Measurements from ENCODE around the gene L3MBTL4. TPM values are rescaled to one million over a fixed set of nuclear protein-coding genes. Genes with fewer than 3 reads are reported as not detected.

The L3MBTL4 gene
- total RNA-seq, 1 experiment from 2014 or later: not detected

GRCh38 chr18:6270771-6271216 is 143.9 kb downstream of the L3MBTL4 start:
- Histone ChIP-seq H3K79me2 (ENCODE audit: insufficient read depth, low read length) (no peaks in the 10 kb centered on the region), H3K9me2 (ENCODE audit: insufficient read depth) (no peaks in the 10 kb centered on the region), H4K20me1 (ENCODE audit: insufficient read depth) (no peaks in the 10 kb centered on the region), H3K9me3 (ENCODE audit: control insufficient read depth in 1 of 2, insufficient read depth in 1 of 2, low read depth in 1 of 2, low read length in 2 of 2) (peaks cover 16 to 34% of the 10 kb centered on the region in 2 experiments; a peak in 2 of 4 replicates), H3K4me2 (ENCODE audit: low read length) (no peak overlapping the region), H3K27me3 (ENCODE audit: insufficient read depth, low read length) (no peaks in the 10 kb centered on the region), H2AFZ (ENCODE audit: low read depth, low read length, poor library complexity, severe bottlenecking) (no peak overlapping the region), H3K4me1 (ENCODE audit: control insufficient read depth in 1 of 2, insufficient read depth in 2 of 2, low read length in 2 of 2) (no peaks in the 10 kb centered on the region), H3K9ac (ENCODE audit: low read length) (no peak overlapping the region), H3K27ac (ENCODE audit: low read depth, low read length) (no peak overlapping the region), H3K4me3 (replicated peaks in 1 of 2; ENCODE audit: low read depth in 1 of 2, low read length in 2 of 2) (no peak overlapping the region), H3K36me3 (ENCODE audit: control insufficient read depth in 1 of 2, insufficient read depth in 2 of 2, low read length in 2 of 2) (no peaks in the 10 kb centered on the region)
- ChIA-PET POLR2A (no interaction called here), CTCF (no interaction called here), RAD21 (ENCODE audit: low non-redundant PET in 1 of 2, low total read pairs in 2 of 2, uncharacterized antibody in 2 of 2, unreplicated experiment in 2 of 2) (no interaction called here)
- intact Hi-C loops (cut with micrococcal nuclease): no loop called here
- no TSS peak for BruUV-seq (replicated peaks)
- no peak for DNase-seq (ENCODE audit: low read depth, low spot score)
- no peak for TF ChIP-seq REST (IDR thresholded peaks at IDR 0.05; ENCODE audit: low read depth)
- no peak for TF ChIP-seq EZH2 (IDR thresholded peaks at IDR 0.05)
- no peak for TF ChIP-seq POLR2A (IDR thresholded peaks at IDR 0.05; ENCODE audit: borderline replicate concordance, extremely low read depth, insufficient read depth, insufficient read length)
- no peak for TF ChIP-seq CBX3 (IDR thresholded peaks at IDR 0.05; ENCODE audit: low read depth)
- TF ChIP-seq ZBTB33 (IDR thresholded peaks at IDR 0.05; ENCODE audit: extremely low read depth, insufficient replicate concordance, low read length): no peak
- TF ChIP-seq RAD21 (IDR thresholded peaks at IDR 0.05; ENCODE audit: low read depth): no peak
- no peak for TF ChIP-seq ZFX (IDR thresholded peaks at IDR 0.05)
- no peak for TF ChIP-seq SRF (IDR thresholded peaks at IDR 0.05; ENCODE audit: low read depth)
- TF ChIP-seq EGR1 (IDR thresholded peaks at IDR 0.05; ENCODE audit: low read depth): no peak
- no peak for TF ChIP-seq ZNF274 (IDR thresholded peaks at IDR 0.05; ENCODE audit: low read depth, low read length)
- no peak for TF ChIP-seq SIN3A (IDR thresholded peaks at IDR 0.05; ENCODE audit: low read depth)
- no peak for TF ChIP-seq ATF3 (IDR thresholded peaks at IDR 0.05)
- no peak for ATAC-seq
